HG03575 (cell line): ENCODE measurements around the gene IL17RE.
"Not testable (repeated sequence)": the region's sequence is repeated elsewhere in the genome, so short reads cannot be mapped to it uniquely, and the experiment has no call there.

Source experiments
- ATAC-seq: cut with Tn5 transposase; IDR thresholded peaks from one replicate; pipeline ENCODE4 v1.9.1; 2021; ENCODE audit not compliant: unreplicated experiment, insufficient number of reproducible peaks, low FRiP score; ENCODE audit errors: extremely low read depth

Gene IL17RE

DNA sequence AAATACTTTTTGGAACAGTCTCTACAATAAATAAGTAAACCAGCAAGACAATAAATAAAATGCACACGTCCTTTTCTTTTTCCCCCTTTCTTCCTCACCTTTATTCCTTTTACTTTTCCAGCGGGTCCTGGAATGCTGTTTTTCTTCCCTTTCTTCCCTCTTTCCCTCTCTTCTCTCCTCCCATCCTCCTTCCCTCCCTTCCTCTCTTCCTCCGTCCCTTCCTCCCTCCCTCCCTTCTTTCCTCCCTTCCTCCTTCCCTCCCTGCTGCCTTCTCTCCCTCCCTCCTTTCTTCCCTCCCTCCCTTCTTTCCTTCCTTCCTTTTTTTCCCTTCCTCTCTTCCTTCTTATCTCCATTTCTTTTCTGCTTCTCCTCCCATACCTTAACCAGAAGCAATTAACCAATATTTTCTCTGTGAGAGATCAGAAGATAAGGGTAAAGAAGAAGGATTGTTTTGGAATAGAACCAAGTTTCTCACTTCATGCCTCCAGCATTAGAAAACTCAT, 3.3 kb upstream of the IL17RE start:
- no peak for ATAC-seq

DNA sequence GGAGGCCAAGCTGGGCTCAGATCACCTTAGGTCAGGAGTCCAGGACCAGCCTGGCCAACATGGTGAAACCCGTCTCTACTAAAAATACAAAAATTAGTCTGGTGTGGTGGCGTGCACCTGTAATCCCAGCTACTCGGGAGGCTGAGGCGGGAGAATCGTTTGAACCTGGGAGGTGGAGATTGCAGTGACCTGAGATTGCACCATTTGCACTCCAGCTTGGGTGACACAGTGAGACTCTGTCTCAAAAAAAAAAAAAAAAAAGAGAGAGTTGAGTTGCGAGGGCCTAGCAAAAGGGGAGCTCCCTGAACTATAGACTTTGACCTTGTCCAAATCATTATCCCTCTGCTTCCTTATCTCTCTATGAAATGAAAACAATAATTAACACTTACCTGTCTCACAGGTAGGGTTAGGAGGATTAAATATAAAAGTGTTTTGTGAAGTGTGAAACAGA, 1.7 kb upstream of the IL17RE start:
- not testable (repeated sequence) for ATAC-seq

DNA sequence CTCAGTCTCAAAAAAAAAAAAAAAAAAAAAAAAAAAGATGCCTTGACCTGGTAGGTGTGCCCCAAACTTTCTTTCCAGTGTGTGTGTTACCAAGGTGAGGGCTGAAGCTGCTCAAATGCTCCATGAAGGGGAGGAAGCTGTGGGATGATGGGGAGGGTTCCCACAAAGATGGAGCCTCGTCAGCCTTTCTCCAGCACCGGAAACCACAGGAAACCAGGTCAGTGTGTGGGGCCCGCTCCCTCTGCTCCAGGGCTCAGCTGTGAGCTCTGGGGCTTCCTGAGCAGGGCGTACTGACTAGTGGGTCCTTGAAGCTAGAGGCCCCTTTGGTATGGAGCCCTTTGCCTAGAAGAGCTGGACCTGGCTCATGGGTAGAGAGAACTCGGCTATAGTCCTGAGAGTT, 681 bp upstream of the IL17RE start:
- no peak for ATAC-seq

DNA sequence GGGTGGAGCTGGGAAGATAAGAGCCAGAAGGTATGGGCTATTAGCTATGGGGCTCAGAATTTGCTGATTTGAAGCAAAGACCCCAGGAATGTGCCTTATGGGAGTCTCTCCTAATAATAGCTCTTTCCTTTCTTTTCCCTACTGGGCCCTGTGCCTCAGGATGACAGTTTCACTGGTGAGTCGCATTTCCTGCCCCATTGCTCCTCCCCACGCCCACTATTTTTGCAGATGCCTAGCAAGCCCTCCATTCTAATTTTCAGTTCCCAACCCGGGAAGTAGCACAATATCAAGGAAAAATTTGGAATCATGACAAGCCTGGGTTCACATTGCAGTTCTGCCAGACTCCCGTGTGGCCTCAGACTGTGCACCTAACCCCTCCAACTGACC, 583 bp downstream of the IL17RE start:
- no peak for ATAC-seq

DNA sequence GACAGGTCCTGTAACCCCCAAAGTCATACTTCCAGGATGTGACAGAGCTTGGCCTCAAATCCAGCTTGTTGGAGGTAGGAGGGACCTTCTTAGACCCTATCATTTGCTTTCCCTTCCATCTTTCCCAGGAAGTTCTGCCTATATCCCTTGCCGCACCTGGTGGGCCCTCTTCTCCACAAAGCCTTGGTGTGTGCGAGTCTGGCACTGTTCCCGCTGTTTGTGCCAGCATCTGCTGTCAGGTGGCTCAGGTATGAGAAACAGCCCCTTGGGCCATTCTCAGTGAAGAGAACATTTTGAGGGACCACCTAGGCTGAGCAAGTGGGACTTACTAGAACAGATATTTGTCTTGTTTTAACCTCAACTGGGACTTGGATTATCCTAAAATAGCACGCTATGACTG, 1.3 kb downstream of the IL17RE start:
- ATAC-seq: no peak

DNA sequence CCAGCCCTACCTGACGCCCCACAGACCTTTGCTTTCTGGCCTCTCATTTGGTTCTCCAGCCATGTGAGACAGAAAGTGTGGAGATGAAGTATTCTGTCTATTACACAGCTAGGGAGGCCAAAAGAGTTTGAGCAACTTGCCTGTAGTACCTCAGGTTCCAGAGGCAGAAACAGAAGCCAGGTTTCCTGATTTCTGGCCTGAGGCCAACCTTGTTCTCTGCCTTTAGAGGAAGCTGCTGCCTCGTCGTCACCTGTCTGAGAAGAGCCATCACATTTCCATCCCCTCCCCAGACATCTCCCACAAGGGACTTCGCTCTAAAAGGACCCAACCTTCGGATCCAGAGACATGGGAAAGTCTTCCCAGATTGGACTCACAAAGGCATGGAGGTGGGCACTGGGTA, 3.8 kb downstream of the IL17RE start:
- no peak for ATAC-seq

DNA sequence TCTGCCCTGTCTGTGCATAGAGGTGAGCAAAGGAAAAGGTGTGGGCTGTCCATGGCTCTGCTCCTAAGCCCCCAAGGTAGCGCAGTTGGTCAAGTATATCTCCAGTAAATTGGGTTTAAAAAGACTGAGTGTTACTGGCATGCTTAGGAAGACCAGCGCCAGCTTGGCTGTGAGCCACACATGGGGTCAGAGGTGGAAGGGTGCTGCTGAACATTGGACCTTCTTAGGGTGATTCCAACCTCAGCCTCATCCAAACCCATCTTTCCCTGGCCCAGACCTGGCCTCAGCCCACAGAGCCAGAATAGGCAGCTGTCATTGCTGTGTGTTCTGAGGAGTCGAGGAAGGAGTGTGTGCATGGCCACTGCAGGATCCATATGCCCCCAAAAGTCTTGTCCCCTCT, 5.6 kb downstream of the IL17RE start:
- ATAC-seq: no peak

DNA sequence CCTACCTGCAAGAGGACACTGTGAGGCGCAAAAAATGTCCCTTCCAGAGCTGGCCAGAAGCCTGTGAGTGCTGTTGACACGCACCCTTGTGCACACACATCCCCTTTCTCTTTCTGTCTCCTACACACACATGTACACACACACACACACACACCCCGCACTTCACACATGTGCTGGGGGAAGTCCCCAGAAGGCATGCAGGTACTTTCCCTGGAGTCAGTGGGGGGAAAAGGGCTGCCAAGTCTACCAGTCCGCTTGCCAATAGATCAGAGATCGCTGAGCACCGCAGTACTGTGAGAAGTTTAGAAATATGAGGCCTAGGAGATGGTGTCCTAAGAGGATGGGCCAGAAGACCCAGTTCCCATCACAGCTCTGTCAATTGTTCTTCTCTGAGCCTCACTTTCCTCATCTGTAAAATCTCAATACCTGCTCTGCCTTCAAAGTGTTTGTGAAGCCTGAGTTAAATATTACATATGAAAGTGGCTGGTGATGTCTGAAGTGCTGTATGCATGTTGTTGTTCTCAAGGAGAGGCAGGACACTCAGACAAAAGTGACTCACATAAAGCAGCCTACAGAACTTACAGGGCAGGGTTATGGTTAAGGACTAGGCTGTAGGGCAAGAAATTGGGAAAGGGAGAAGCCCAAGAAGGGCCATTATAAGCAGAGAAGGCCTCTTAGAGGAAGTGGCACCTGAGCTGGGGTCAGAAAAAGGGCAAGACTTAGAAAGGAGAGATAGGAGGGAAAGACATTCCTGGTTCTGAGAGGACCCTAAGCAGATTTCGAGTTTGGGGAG, 6.8 kb downstream of the IL17RE start:
- no peak for ATAC-seq

DNA sequence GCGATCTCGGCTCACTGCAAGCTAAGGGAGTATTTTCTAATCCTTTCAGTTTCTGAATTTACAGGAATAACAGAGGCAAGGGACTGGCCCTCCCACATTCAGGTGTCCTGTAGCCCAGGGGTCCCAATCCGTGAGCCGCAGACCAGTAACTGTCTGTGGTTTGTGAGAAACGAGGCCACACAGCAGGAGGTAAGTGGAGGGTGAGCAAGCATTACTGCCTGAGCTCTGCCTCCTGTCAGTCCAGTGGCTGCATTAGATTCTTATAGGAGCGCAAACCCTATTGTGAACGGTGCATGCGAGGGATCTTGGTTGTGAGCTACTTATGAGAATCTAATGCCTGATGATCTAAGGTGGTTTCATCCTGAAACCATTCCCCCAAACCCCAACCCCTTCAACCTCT, 9.2 kb downstream of the IL17RE start:
- ATAC-seq: no peak

DNA sequence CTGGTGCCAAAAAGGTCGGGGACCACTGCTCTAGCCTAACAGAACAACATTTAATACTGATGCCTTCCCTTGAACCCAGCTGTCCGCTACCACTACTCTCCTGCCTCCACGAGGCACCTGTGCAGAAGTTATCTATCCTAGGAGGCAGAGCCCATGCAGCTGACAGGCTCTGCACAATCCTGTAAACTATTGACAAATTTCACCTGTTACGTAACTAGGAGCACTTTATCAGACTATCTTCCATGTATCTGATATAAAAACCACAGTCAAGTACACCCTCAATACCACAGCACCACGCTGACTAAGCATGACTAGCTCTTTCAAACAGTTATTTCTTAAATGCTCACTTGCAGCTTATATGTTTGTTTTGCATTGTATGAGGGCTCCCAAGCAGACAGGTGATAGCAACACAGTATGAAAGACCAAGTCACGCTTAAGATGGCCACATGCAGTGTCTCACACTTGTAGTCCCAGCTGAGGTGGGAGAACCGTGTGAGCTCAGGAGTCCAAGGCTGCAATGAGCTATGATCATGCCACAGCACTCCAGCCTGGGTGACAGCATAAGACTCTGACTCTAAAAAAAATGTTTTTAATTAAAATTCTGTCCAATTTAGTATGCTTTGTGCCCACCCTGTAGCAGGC, 9.8 kb downstream of the IL17RE start:
- ATAC-seq: no peak

DNA sequence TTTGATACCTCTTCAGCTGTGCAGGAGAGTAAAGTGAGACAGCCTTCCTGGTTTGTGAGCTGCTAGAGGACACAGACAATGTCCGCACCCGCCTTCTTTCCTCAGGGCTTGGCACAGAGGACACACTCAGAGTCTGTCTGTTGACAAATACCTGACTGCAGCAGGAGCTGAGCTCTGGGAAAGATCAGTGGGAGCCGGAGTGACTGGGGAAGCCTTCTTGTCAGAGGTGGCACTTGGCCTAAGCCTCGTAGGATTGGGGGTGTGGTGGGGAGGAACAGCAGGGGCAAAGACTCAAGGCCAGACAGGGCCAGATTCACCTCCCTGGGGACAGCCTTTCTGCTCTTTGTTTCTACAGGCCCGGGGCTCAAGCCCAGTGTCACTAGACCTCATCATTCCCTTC, 11.0 kb downstream of the IL17RE start:
- no peak for ATAC-seq

DNA sequence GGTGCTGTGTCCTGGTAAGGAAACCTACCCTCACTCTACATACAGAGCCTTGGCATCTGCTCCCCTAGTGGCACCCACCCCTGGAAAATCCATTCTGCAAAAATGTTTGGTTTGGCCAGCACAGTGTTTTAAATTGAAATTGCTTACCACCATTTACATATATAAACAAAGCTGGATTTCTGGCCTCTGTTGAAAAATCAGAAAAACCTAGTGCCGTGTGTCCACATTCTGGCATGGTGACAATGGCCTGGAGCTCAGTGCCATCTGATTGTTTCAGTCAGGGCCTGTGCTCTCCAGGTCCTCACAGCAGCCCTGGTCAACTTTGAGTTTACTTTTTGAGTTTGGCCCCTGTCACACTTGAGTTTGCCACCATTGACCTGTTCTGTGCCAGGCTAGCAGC, 11.4 kb downstream of the IL17RE start:
- ATAC-seq: no peak

DNA sequence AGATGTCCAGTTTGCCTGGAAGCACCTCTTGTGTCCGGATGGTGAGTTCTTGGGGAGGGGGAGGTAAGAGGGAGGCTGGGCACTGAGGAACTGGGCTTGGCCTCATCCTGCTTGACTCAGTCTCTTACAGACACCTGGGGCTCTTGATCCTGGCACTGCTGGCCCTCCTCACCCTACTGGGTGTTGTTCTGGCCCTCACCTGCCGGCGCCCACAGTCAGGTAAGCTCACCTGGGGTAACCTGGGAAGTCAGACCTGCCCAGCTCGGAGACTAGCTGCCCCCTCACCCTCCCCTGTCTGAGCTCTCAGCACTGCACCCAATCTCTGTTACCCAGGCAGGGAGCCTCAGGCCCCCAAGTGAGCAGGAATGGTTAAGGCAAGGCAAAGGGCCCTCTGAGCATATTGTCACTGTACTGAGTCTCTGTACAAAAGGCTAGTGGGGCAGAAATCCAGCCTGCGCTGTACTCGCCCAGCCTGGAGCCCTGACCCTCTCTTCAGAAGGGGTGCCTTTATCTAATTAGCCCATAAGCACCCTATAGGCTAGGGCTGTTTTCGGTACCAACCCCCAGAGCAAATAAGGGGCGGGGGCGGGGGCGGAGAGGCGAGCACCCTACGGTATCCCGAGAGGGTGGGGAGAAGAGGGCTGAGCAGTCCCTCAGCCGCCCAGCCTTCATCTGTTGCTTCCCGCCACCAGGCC, 12.1 kb downstream of the IL17RE start:
- no peak for ATAC-seq

DNA sequence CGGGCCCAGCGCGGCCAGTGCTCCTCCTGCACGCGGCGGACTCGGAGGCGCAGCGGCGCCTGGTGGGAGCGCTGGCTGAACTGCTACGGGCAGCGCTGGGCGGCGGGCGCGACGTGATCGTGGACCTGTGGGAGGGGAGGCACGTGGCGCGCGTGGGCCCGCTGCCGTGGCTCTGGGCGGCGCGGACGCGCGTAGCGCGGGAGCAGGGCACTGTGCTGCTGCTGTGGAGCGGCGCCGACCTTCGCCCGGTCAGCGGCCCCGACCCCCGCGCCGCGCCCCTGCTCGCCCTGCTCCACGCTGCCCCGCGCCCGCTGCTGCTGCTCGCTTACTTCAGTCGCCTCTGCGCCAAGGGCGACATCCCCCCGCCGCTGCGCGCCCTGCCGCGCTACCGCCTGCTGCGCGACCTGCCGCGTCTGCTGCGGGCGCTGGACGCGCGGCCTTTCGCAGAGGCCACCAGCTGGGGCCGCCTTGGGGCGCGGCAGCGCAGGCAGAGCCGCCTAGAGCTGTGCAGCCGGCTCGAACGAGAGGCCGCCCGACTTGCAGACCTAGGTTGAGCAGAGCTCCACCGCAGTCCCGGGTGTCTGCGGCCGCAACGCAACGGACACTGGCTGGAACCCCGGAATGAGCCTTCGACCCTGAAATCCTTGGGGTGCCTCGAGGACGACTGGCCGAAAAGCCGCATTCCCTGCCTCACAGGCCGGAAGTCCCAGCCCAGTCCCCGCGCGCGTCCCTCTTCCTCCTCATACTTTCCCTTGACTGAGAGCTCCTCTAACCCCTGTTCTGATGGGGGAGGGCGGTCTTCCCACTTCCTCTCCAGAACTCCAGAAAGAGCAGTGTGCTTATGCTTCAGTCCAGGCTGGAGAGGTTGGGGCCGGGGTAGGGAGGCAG, 12.8 kb downstream of the IL17RE start:
- ATAC-seq: no peak

DNA sequence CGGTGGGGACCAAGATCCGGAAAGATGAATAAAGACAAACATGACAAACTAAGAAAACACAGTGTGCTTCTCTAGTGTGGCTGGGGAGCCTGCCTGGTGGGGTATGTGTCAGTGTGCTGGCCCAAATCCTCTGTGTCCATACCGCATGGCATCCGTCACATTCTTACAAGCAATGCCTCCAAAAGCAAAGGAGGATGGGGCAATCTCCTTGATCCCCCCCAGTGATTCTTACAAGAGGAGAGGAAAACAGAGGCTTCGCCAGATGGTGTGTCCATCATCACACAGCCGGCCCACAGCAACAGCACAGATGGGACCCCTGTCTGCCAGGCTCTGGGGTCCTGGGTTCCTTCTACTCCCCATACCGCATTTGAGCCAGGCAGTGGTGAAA, 13.7 kb downstream of the IL17RE start:
- ATAC-seq: no peak

DNA sequence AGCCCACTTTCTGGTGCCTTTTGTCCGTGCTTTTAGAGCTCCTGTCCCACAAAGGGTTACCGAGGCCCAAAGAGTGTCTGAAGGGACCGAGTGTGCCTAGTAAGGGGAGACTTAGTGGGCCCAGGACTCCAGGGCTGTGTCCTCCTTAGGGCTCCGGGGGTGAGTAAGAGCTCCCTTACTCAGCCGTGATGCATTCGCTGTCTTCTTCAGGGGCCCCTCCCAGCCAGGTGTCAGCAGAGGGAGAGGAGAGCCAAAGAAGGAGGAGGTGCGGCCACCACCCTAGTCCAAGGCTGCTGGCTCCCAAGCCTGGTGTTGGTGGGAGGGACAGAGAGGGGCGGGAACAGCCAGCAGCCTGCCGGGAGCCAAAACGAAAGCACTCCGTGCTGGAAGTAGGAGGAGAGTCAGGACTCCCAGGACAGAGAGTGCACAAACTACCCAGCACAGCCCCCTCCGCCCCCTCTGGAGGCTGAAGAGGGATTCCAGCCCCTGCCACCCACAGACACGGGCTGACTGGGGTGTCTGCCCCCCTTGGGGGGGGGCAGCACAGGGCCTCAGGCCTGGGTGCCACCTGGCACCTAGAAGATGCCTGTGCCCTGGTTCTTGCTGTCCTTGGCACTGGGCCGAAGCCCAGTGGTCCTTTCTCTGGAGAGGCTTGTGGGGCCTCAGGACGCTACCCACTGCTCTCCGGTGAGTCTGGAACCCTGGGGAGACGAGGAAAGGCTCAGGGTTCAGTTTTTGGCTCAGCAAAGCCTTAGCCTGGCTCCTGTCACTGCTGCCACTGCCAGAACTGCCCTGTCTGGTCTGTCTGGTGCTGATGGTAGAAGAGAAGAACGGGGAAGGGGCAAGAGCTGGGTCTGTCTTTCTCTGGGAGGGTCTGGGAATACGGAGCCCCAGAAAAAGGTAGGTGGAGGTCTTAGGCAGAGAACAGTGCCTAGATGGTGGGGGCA, 14.4 kb downstream of the IL17RE start, which contains the start of gene IL17RC:
Gene IL17RC (plus strand): TSS at position 365 of the 947 bp plus-strand sequence. CDS start 218 bp downstream, at position 583.
- no peak for ATAC-seq

DNA sequence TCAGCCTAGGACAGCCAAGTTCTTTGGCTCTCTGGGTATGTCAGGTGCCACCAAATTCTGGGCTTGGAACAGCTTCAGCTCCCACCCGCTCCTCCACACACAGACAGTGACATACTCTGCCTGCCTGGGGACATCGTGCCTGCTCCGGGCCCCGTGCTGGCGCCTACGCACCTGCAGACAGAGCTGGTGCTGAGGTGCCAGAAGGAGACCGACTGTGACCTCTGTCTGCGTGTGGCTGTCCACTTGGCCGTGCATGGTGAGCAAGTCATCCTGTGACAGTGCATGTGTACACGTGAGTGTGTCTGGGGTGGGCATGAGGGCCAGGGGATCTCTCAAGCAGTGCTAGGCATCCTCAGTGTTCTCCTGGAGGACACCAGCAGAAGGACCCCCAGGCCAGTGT, 15.2 kb downstream of the IL17RE start:
- ATAC-seq: no peak
